ENCODE results near the gene PAMR1.

GRCh38 chr11:35390737-35391682 is 134.4 kb downstream of the PAMR1 start:
- no peak for TF ChIP-seq EZH2 (IDR thresholded peaks at IDR 0.05; ENCODE audit: borderline replicate concordance, low read depth, low read length, severe bottlenecking)
- no peak for TF ChIP-seq CTCF (IDR thresholded peaks at IDR 0.05; ENCODE audit: extremely low read depth in 1 of 2, insufficient read depth in 1 of 2, low read depth in 1 of 2, low read length in 2 of 2)
